ENCODE measurements around the gene FGD5. TPM values are rescaled to one million over a fixed set of nuclear protein-coding genes. Genes with fewer than 3 reads are reported as not detected.

FGD5 gene
- total and polyA plus RNA-seq, 4 donors = 2.5 to 61.6 (median 20.0) TPM

Other genes with a start within 250 kb of the FGD5 start
- 10 to 100 TPM; 19.3 to 25.2 TPM for gene CCDC174, start 167.2 kb upstream of the FGD5 start, total RNA-seq
- gene CCDC174, start 167.2 kb upstream of the FGD5 start, polyA plus RNA-seq = 10 to 100 TPM; 21.4 to 30.1 TPM
- gene C3orf20, start 143.8 kb upstream of the FGD5 start, total RNA-seq = under 1 TPM; 0.16 to 0.30 TPM
- not detected for gene C3orf20, start 143.8 kb upstream of the FGD5 start, polyA plus RNA-seq
- gene NR2C2, start 128.6 kb downstream of the FGD5 start, total RNA-seq = 10 to 100 TPM; 51.8 to 55.7 TPM
- gene NR2C2, start 128.6 kb downstream of the FGD5 start, polyA plus RNA-seq = 10 to 100 TPM in 1 of 2 donors, 1 to 10 TPM in 1; 4.3 to 13.0 TPM
- gene MRPS25, start 246.4 kb downstream of the FGD5 start, total RNA-seq = 10 to 100 TPM; 27.5 to 37.6 TPM
- gene MRPS25, start 246.4 kb downstream of the FGD5 start, polyA plus RNA-seq = 10 to 100 TPM; 10.8 to 31.8 TPM

Measured in aorta (tissue), 4 donors.